ENCODE results near the gene TNFRSF18. TPM values are rescaled to one million over a fixed set of nuclear protein-coding genes. Genes with fewer than 3 reads are reported as not detected.
A peak's percentile ranks its signal among the peaks of the same experiment; 100 is the strongest.

Gene TNFRSF18
- polyA plus RNA-seq, 6 donors from 2014 or later: 2.4 to 13.0 (median 7.9) TPM

- Mint-ChIP-seq H3K27ac (no peak overlapping the region), H3K4me3 (peak overlapping the region in 2 of 8 donors; percentile 46 to 76)
These were observed 4.5 kb upstream of the TNFRSF18 start for GRCh38 chr1:1210726-1211540.

DNA sequence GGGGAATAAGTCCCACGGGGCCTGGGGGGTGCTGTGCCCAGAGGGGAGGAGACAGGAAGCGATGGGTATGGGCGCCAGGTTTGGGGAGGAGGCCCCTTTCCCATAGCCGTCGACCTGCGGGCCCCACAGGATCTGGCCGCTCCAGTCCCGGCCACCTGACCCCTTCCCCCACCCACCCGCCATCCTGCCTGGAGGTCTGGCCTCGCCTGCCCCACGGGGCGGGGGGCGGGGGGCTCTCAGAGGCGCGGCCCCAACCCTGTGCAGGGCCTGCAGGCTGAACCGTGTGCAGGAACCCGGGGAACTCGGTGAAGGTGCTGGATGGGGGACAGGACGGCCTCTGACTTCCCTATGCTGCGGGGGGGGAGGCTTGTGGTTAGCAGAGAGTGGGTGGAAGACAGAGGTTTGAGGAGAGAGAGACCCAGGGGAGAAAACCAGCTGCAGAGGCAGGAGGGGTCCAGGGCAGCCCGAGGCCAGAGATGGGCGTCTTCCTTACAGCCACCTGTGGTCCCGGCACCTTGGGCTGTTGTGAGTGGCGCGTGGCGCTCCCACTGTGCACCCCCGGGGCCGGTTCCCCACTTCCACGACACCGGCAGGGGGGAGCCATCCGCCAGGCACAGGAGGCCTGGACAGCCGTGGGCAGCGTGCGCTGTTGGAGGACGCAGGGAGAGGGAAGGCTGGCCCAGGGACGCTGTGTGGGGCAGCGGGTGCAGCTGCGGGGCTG lies 2.5 kb upstream of the TNFRSF18 start:
- H3K36me3 Mint-ChIP-seq: no peaks in the 10 kb centered on the region
- H3K27ac Mint-ChIP-seq: peak overlapping the region in 3 of 6 donors; percentile 63 to 82 (median 70)
- H3K27me3 Mint-ChIP-seq: peaks cover 0 to 36% (median 14%) of the 10 kb centered on the region in 3 donors
- peak; percentile 40 to 57 for ATAC-seq (ENCODE audit: low read depth in 2 of 2)
- H3K9me3 Mint-ChIP-seq: no peaks in the 10 kb centered on the region
- peaks cover 18 to 39% (median 19%) of the 10 kb centered on the region in 3 donors for H3K4me1 Mint-ChIP-seq
- H3K4me3 Mint-ChIP-seq: peak overlapping the region; percentile 39 to 88 (median 82)
- DNase-seq: peak; percentile 67

More at GRCh38 chr1:1210726-1211540, 4.5 kb upstream of the TNFRSF18 start:
- Mint-ChIP-seq H3K27me3 (peaks cover 0 to 36% (median 14%) of the 10 kb centered on the region in 3 donors), H3K9me3 (no peaks in the 10 kb centered on the region), H3K36me3 (no peaks in the 10 kb centered on the region), H3K4me1 (peaks cover 14 to 55% (median 35%) of the 10 kb centered on the region in 3 donors)
- DNase-seq (no peak), ATAC-seq (ENCODE audit: low read depth in 2 of 2) (no peak)

DNA sequence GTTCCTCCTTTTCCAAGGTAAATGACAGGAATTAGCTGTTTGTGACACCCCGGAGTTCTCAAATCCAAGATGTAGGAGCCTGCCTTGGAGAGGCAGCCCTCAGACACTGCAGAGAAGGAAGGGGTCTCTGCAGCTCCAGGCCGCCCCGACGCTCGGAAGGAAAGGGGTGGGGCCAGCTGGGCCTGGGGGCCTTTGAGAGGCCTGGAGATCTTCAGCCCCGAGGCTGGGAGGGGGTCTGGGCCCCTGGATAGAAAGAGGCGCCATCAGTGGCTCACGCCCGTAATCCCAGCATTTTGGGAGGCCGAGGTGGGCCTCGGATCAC lies 1.1 kb upstream of the TNFRSF18 start:
- Mint-ChIP-seq H3K27me3 (peaks cover 0 to 36% (median 14%) of the 10 kb centered on the region in 3 donors), H3K4me3 (peak overlapping the region in 7 of 8 donors; percentile 33 to 80 (median 66)), H3K27ac (peak overlapping the region in 3 of 6 donors; percentile 7 to 89 (median 70)), H3K9me3 (no peaks in the 10 kb centered on the region), H3K4me1 (peaks cover 18 to 39% (median 19%) of the 10 kb centered on the region in 3 donors), H3K36me3 (no peaks in the 10 kb centered on the region)
- no peak for ATAC-seq (ENCODE audit: low read depth in 2 of 2)
- DNase-seq: no peak

DNA sequence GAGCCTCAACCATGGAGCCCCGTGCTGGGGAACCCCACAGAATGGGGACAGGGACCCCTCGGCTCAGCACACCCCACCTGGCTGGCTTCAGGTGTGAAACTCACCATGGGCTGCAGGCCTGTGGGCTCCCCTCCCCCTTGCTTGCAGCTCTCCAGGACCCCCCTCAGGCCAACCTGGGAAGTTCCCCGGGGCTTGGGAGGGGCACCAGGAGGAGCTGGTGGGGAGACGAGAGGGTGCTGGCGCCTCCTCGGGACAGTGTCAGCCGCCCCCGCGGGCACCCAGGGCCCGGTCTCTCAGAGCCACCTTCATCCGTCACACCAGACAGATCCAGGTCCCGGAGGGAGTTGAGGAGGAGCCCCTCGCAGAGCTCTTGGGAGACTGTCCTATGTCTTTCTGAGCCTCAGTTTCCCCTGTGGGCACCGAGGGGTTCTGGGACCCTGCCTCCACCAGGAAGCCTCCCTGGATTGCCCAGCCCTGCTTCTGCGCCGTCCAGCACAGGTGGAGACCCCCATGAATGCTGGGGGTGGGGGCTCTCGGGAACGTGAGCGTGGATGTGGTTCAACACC lies 657 bp upstream of the TNFRSF18 start:
- peak overlapping the region in 2 of 6 donors; percentile 78 to 87 for H3K27ac Mint-ChIP-seq
- H3K4me1 Mint-ChIP-seq: peaks cover 18 to 39% (median 19%) of the 10 kb centered on the region in 3 donors
- H3K4me3 Mint-ChIP-seq: peak overlapping the region; percentile 69 to 90 (median 80)
- DNase-seq: no peak
- peaks cover 0 to 36% (median 14%) of the 10 kb centered on the region in 3 donors for H3K27me3 Mint-ChIP-seq
- H3K9me3 Mint-ChIP-seq: no peaks in the 10 kb centered on the region
- ATAC-seq (ENCODE audit: low read depth in 2 of 2): peak; percentile 7 to 11
- H3K36me3 Mint-ChIP-seq: no peaks in the 10 kb centered on the region

- no peak for DNase-seq
- Mint-ChIP-seq H3K4me1 (peaks cover 18 to 35% (median 19%) of the 10 kb centered on the region in 3 donors), H3K9me3 (no peaks in the 10 kb centered on the region), H3K27ac (peak overlapping the region in 2 of 6 donors; percentile 82 to 87), H3K4me3 (peak overlapping the region in 7 of 8 donors; percentile 68 to 90 (median 80)), H3K27me3 (peaks cover 0 to 30% (median 14%) of the 10 kb centered on the region in 3 donors), H3K36me3 (no peaks in the 10 kb centered on the region)
- no peak for ATAC-seq (ENCODE audit: low read depth in 2 of 2)
These were observed 520 bp downstream of the TNFRSF18 start for GRCh38 chr1:1205769-1206375.

DNA sequence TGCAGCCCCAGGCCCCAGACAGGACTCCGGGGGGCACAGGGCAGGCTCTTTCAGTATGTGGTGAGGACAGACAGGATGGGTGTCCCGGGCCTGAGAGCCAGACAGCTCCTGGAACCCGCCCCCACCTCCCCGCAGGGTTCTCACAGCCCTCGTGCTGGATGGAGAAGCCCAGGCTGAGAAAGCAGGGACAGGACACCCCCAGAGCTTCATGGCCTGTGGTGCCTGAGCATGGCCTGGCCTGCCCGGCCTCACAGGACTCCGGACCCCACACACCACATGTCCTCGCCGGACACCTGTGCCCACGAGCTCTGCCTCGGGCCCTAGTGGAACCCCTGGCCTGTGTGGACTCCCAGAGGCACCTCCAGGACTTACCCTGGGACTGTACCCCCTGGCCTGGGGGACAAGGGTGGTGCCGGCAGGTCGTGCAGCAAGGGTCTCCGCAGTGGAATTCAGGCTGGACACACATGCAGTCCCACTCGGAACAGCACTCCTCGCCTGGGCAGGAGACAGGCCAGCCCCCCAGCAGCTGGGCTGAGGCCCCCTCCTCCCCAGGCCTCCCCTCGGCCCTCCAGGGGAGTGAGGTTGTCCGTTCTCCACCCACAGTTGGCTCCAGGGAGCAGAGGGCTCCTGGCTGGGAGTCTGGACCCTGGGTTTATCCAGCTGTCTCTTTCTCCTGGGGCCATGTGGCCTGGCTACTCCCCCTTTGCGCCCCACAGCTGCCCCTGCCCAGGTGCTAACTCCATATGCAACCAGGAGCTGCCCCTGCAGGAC lies 1.2 kb downstream of the TNFRSF18 start:
- ATAC-seq (ENCODE audit: low read depth in 2 of 2) (no peak), DNase-seq (no peak)
- Mint-ChIP-seq H3K27ac (peak overlapping the region in 1 of 6 donors; percentile 82), H3K4me1 (peaks cover 19 to 40% (median 21%) of the 10 kb centered on the region in 3 donors), H3K27me3 (peaks cover 0 to 26% (median 14%) of the 10 kb centered on the region in 3 donors), H3K4me3 (peak overlapping the region; percentile 24 to 80 (median 53)), H3K36me3 (no peaks in the 10 kb centered on the region), H3K9me3 (no peaks in the 10 kb centered on the region)

GRCh38 chr1:1204425-1204920 lies 1.9 kb downstream of the TNFRSF18 start:
- H3K27me3 Mint-ChIP-seq: peaks cover 0 to 19% (median 14%) of the 10 kb centered on the region in 3 donors
- peaks cover 19 to 35% (median 21%) of the 10 kb centered on the region in 3 donors for H3K4me1 Mint-ChIP-seq
- no peaks in the 10 kb centered on the region for H3K36me3 Mint-ChIP-seq
- H3K9me3 Mint-ChIP-seq: no peaks in the 10 kb centered on the region
- no peak for ATAC-seq (ENCODE audit: low read depth in 2 of 2)
- DNase-seq: no peak
- peak overlapping the region in 1 of 6 donors; percentile 82 for H3K27ac Mint-ChIP-seq
- H3K4me3 Mint-ChIP-seq: peak overlapping the region in 2 of 8 donors; percentile 16 to 24

DNA sequence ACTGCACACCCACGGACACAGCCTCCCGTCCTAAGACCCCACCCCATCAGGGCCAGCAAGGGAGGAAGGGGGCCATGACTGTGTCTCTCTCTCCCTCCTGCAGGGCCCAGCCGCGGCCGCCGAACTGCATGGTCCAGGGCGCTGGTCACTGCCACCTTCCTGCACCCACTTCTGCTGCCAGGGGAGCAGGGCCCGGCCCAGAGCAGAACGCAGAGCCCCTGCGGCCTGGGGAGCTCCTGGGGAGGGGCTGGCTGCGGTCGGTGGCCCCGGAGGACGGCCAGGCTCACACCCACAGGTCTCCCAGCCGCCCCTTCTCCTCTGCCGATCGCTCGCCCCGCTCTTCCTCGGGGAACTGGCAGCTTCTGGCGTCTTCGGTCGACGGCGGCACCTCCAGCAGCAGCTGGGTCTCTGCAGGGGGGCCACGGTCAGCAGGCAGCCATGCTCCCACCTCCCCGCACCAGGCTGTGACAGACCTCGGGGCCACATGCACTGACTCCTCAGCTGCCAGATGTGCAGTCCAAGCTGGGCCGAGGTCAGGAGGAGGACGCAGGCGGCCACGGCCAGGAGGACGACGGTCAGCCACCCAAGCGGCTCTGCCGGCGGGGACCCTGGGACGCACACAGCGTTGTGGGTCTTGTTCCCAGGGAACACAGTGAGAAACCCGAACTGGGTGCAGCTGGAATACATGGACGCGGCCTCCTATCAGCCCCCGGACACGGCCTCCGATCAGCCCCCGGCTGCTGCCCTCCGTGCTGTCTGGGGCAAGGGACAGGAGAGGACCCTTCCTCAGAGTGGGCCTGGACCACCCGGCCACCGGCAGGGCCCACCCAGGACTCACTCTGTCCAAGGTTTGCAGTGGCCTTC lies 2.6 kb downstream of the TNFRSF18 start:
- H3K27me3 Mint-ChIP-seq: peaks cover 0 to 15% (median 9%) of the 10 kb centered on the region in 3 donors
- peaks cover 16 to 28% (median 17%) of the 10 kb centered on the region in 3 donors for H3K4me1 Mint-ChIP-seq
- H3K27ac Mint-ChIP-seq: peak overlapping the region in 2 of 6 donors; percentile 74 to 82
- H3K36me3 Mint-ChIP-seq: no peaks in the 10 kb centered on the region
- peak overlapping the region in 2 of 8 donors; percentile 9 to 16 for H3K4me3 Mint-ChIP-seq
- H3K9me3 Mint-ChIP-seq: no peaks in the 10 kb centered on the region
- no peak for DNase-seq
- no peak for ATAC-seq (ENCODE audit: low read depth in 2 of 2)

DNA sequence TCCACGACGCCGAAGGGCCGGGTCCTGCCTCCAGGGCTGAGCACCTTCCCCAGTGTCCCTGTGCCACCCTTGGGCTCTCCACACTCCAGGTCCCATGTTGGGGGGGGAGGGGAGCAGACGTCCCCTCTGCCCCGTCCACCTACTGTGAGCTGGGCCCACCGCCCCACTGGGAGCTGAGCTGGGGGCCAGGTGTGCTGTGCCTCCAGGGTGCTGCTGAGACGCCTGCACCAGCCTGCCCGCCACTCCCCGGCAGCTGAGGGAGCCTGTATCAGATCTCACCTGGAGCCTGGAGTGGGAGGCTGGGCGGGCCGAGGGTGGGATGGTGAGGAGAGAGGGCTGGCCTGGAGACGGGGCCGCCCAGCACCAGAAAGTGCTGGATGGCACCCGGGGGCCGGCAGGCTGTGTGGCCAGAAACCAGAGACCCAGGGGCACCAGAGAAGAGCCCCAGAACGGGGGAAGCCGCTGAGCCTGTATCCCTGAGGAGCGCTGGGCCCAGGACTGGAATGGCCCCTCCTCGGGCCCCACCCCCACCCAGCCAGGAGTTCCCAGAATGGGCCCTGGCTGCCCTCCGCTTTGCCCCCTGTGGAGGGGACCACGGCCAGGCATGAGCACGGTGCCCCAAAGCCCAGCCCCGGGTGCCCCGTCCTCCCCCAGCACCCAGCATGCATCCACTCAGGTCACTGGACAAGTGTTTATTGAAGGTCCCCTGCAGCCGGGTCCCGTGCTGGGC lies 3.4 kb downstream of the TNFRSF18 start:
- H3K27ac Mint-ChIP-seq: peak overlapping the region in 3 of 6 donors; percentile 34 to 91 (median 82)
- no peaks in the 10 kb centered on the region for H3K9me3 Mint-ChIP-seq
- peak overlapping the region in 1 of 8 donors; percentile 27 for H3K4me3 Mint-ChIP-seq
- H3K4me1 Mint-ChIP-seq: peaks cover 9 to 20% (median 11%) of the 10 kb centered on the region in 3 donors
- H3K27me3 Mint-ChIP-seq: peaks cover 0 to 7% (median 1%) of the 10 kb centered on the region in 3 donors
- no peak for ATAC-seq (ENCODE audit: low read depth in 2 of 2)
- H3K36me3 Mint-ChIP-seq: no peaks in the 10 kb centered on the region
- no peak for DNase-seq

DNA sequence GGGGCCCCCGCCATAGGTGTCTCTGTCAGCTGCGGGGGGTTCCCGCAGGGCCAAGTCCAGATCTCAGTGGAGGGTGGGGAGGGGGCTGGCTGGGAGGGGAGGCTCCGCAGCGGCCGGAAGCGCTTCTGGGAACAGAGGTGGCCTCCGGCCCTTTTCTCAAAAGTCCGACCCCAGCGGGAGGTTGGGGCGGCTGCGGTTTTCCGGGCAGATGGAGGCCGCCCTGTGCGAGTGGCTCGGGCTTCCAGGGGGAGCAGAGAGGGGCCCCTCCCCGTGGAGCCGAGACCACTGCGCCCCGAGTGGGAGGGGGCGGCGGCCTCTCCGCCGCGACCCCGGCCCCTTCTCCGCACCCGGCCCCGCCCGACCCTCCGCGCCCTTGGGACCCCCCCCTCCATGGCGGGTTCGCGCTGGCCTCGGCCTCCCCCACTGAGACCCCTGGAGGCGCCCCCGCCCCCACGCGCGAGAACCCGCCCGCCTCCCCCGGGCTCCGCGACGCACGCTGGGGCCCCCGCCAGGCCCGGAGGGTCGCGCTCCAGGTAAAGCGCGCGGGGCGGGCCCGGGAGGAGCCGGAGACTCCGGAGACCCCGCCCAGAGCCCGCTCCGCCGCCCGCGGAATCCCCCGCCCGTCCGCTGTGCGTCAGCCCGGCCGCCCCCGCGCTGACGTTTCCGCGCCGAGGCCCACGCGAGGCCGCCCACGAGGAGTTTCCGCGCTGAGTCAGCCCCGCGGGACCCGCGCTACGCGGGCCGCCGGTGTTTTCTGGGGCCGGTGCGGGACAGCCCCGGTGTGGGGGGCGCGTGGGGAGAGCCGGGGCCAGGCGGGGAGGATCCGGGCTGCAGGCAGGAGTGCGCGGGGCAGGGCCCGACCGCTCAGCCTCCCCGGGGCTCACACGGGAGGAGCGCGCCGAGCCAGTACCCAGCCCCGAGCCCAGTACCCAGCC lies 5.2 kb downstream of the TNFRSF18 start:
- Mint-ChIP-seq H3K27ac (peak overlapping the region in 4 of 6 donors; percentile 76 to 97 (median 87)), H3K4me3 (peak overlapping the region in 6 of 8 donors; percentile 29 to 58 (median 50)), H3K36me3 (no peaks in the 10 kb centered on the region), H3K9me3 (no peaks in the 10 kb centered on the region), H3K27me3 (no peaks in the 10 kb centered on the region), H3K4me1 (peaks cover 0 to 7% (median 5%) of the 10 kb centered on the region in 3 donors)
- DNase-seq: peak; percentile 93
- ATAC-seq (ENCODE audit: low read depth in 2 of 2): peak; percentile 80 to 84

Measured in naive B cell (primary cell).